Esophagus mucosa (tissue), 1 donor: ENCODE measurements around the gene LRRC52. TPM values are rescaled to one million over a fixed set of nuclear protein-coding genes. Genes with fewer than 3 reads are reported as not detected.
"Not testable (repeated sequence)": the region's sequence is repeated elsewhere in the genome, so short reads cannot be mapped to it uniquely, and the experiment has no call there.

Experiments
- ATAC-seq: fragments of 200-7000 bp; cut with Tn5 transposase; one replicate; pipeline ENCODE4 v1.9.1; 2020
- total RNA-seq: library from RNA; stranded (reverse); gene quantifications from one replicate; pipeline ENCODE4 v1.2.4, GENCODE V29; 2023
- donor health status: DM: yes; HTN: yes; CAD: no.

Gene LRRC52
- total RNA-seq, 1 donor from 2014 or later = not detected

DNA sequence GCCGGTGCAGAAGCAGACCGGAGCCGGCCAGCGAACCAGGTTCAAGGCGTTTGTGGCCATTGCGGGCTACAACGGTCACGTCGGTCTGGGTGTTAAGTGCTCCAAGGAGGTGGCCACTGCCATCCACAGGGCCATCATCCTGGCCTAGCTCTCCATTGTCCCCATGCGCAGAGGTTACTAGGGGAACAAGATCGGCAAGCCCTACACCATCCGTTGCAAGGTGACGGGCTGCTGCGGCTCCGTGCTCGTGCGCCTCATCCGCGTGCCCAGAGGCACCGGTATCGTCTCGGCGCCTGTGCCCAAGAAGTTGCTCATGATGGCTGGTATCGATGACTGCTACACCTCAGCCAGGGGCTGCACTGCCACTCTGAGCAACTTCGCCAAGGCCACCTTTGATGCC, 38.1 kb downstream of the LRRC52 start:
- no peak for ATAC-seq

DNA sequence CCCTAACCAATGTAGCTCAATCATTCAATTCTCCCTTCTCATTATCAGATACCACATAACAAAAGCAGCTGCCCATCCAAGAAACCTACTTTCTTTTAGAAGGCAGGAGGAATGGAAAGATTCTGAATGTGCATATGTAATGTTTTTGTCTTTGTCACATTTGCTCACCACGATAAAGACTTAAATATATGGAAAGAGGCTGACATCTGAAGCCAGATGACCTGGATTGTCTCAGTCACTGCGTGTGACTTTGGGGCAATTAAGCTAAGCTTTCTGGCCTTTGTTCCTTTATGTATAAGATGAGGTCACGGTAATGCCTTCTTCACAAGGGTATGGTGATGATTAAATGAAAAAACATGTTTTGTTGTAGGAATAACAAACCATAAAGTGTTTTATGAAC, 42.6 kb downstream of the LRRC52 start:
- no peak for ATAC-seq

DNA sequence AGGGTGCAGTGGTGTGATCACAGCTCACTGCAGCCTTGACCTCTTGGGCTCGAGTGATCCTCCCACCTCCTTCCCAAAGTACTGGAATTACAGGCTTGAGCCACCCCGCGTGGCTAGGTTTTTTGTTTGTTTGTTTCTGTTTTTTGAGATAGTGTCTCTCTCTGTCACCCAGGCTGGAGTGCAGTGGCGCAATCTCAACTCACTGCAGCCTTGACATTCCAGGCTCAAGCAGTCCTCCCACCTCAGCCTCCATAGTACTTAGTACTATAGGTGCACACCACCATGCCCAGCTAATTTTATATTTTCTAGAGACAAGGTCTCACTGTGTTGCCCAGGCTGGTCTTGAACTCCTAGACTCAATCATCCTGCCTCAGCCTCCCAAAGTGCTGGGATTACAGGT, 47.6 kb downstream of the LRRC52 start:
- not testable (repeated sequence) for ATAC-seq

DNA sequence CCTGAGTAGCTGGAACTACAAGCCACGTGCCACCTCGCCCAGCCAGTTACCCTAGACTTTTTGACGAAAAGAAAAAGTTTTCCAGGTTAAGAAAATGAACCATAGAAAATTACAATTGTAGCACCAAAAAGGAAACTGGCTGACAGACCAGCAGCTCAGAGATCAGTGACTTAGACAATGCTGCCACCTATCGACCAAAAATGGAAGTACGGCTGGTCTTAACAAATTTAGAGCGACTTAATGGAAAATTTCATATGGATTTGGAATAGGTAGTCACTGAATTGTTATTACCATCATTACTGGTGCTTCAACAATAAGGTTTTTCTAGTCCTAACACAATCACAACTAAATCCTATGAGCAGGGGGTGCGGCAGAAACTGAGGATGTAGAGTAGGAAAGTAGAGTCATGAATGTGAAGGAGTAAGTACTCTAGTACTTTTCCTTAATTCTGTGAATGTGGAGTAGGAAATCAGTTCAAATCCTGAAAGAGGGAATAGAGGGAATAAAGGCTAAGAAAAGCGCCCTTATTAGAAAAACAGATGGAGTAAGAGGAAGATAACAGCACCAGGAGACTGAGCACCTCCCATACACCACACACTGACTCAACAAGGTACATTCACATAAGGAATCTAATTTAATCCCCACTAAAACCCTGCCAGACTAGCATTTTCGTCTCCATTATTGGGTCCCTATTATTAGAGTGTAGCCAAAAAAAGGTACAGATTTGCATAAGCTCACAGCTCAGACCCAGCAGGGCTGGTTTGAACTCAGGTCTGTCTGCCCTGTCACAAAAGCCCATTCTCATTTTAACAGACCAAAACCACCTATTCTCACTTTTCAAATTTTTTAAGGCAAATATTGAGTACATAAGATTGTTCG, 49.4 kb downstream of the LRRC52 start:
- ATAC-seq = peak; percentile 78

DNA sequence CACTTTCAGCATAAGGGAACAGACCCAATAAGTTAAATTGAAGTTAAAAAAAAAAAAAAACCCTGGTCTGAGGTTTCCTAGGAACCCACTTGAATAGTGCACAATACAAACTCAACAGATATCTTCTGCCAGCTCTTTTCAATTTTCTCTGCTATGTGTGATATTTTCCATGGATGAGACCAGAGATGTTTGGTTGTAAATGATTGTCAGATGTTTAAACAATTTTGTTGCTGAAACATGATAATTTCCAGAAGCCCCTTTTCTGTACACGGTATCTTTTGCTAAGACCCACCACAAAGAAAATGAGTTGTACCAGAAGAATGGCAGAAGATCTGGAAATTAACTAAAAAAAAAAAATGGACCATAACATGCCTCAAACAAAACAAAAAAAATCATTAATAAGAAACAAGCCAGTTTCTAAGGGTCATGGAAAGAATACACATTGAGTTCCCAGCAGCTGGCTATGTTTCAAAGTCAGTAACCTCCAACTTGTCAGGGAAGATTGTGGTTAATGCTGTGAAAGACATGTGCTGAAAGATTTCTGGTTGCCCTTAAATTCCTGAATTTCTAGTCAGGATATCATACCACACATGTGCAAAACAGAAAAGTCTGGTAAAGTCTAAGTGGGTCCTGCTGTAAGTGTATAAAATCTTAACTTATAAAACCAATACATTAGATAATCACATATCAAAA, 51.6 kb downstream of the LRRC52 start:
- ATAC-seq = no peak

DNA sequence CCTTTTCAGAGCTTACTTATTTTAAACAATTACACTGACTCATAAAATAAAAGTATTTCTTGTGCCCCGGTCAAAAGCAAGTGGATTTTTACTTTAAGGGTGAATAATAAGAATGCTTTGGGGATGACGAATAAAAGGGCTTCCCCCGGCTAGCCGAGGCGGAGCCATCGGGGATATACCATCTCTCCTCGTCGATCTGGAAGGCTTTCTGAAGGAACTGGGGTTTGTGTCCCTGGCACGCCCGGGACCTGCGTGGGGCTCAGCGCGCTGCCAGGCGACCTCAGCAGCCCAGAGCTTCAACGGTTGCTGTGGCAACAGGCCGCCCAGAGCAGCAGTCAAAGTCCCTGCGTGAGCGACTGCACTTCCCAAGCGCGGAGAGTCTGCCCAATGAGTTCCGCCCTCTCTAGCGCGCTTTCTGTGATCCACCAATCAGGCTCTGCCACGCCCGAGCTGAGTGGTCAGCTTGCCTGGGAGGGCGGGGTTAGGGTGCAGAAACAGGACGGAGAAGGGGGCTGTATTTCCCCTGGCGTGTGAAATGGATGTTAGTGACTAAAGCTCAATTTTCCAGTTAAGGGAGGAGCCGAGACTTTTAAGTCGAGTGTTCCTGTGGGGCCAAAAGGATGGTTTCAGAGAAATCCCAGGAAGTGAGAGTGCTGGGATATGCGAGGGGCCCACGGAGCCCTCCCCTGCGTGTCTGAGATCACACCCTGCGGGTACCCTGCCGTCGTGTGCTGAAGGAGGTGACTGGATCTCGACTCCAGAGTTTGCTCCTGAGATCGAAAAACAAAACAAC, 54.3 kb downstream of the LRRC52 start:
- ATAC-seq = peak; percentile 95

DNA sequence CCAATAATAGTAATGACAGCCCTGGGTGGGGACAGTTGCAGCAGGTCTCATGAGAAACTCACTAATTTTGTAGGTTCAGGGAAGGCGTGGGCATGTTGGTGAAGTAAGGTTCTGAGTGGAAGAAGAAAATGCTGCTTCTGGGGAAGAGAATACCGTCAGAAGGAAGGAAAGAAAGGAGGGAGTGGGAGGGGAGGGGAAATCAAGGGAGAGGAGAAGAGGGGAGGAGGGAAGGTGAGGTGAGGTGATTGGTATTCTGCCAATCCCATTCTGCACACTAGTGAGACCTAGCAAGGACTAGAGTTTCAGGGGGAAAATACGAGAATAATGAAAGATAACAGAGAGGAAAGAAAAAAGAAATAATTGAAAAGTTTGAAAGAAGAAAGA, 54.9 kb downstream of the LRRC52 start:
- no peak for ATAC-seq

DNA sequence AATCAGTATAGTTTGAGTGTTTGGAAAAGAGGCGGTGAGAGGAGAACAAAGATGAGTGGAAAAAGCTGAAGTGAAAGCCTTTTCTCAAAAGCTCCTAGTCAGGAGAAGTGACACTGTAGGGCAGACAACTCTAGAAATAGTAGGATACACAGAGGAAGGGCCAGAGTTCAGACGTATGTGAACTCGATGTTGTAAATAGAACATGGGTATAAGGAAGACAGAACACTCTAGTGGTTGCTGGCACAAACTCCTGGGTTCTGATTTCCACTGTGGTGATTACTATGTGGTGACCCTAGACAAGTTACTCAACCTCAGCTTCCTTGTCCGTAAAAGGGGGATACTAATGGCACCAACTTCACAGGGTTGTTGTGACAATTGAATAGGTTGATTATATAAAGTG, 57.0 kb downstream of the LRRC52 start:
- no peak for ATAC-seq

DNA sequence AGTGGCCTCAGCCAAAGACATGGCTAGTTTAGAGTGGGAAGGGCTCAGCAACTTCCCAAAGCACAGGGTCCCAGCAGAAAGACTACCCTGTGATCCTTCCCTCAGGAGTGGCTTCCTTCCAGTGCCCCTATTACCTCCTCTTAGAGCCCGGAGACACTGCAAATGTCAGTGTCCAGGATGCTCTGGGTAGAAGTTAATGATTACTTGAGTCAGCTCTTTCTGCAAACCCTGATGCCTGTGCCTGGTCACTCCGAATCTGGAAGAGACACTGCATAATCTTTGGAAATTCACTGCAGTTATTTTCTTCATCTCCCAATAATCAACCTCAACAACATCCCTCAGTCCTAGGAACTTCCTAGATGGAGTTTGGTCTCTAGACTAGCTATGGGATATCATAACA, 60.0 kb downstream of the LRRC52 start:
- no peak for ATAC-seq

DNA sequence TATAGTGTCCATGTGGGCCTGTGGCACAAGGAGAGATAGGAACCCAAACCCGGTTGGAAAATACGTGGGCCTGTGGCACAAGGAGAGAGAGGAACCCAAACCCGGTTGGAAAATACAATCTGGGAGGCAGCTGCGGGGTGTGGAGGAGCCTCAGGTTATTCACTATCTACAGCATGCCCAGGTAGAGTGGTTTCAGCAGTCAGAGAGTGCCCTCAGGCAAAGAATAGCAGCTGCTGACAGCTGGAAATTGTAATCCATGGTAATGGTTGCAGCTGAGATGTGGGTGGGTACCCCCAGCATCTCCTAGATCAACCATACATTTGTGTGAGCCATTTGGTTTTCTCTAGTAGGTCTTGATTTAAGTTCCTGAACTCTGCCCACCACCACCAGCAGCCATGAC, 61.4 kb downstream of the LRRC52 start:
- ATAC-seq = no peak

DNA sequence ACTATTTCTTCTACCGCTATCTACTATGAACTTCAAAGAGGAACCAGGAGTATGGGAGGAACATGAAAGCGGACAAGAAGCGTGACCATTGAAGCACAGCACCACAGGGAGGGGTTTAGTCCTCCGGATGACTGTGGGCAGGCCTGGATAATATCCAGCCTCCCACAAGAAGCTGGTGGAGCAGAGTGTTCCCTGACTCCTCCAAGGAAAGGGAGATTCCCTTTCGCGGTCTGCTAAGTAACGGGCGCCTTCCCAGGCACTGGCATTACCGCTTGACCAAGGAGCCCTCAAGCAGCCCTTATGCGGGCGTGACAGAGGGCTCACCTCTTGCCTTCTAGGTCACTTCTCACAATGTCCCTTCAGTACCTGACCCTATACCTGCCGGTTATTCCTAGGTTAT, 62.9 kb downstream of the LRRC52 start:
- not testable (repeated sequence) for ATAC-seq

DNA sequence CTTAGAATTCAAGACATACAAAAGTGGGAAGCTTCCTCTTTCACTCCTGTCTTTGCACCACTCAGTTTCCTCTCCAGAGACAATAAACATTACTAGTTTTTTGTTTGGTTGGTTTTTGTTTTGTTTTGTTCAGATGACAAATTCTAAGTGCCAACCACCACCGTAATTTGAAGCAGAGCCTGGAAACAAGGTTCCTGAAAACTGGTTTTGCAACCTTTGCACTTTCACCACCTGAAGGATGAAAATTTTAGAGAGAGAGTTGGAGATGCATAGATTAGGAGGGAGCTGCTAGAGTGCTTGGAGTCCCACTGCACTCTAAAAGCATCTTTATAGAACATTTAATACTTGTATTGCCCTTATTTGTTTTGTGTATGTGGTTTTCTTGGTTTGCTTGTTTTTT, 67.1 kb downstream of the LRRC52 start:
- ATAC-seq = no peak

DNA sequence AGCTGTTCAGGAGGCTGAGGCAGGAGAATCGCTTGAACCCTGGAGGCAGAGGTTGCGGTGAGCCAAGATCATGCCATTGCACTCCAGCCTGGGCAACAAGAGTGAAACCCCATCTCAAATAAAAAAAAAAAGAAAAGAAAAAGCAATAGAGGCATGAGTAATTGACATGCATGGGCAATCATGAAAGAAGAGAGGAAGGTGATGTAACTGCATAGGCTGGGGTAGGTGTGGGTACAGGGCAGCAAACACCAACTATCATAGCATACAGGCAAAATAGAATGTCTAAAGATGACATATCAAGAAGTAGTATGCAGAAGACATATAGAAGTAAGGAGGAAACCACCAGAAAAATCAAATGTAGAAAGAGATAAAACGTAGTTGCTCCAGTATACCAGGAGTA, 68.3 kb downstream of the LRRC52 start:
- peak; percentile 55 for ATAC-seq

Other genes with a start within 250 kb of the LRRC52 start
- gene LMX1A, start 187.3 kb upstream of the LRRC52 start, total RNA-seq = 0.04 TPM
- 0.24 TPM for gene RXRG, start 98.9 kb upstream of the LRRC52 start, total RNA-seq
- gene MGST3, start 87.2 kb downstream of the LRRC52 start, total RNA-seq = 58.9 TPM
- gene ALDH9A1, start 154.6 kb downstream of the LRRC52 start, total RNA-seq = 108 TPM
- 60.6 TPM for gene TMCO1, start 224.9 kb downstream of the LRRC52 start, total RNA-seq